ENCODE data around the gene ZNF407.

The ZNF407 gene

GRCh38 chr18:75044791-75045190, 447.1 kb downstream of the ZNF407 start:
- no peak overlapping the region for H3K4me2 ChIP-seq (ENCODE audit: low read depth, low read length, poor library complexity, severe bottlenecking)

GRCh38 chr18:75045272-75045671, 447.6 kb downstream of the ZNF407 start:
- Histone ChIP-seq H3K36me3 (ENCODE audit: low read length) (no peaks in the 10 kb centered on the region), H3K4me2 (ENCODE audit: low read depth, low read length, poor library complexity, severe bottlenecking) (no peak overlapping the region)

More at GRCh38 chr18:75044791-75045190, 447.1 kb downstream of the ZNF407 start:
- H4K20me1 ChIP-seq (ENCODE audit: low read depth, low read length): no peaks in the 10 kb centered on the region
- H3K79me2 ChIP-seq (ENCODE audit: insufficient read depth, low read length): no peaks in the 10 kb centered on the region
- H3K9me2 ChIP-seq (replicated peaks; ENCODE audit: insufficient read depth, low read length): no peaks in the 10 kb centered on the region
- TF ChIP-seq EZH2phosphoT487 (conservative IDR thresholded peaks at IDR 0.05; ENCODE audit: low read length) (no peak), CTCF (IDR thresholded peaks at IDR 0.05; ENCODE audit: insufficient read depth, low read length, poor library complexity, severe bottlenecking) (no peak)
- H3K9ac ChIP-seq (ENCODE audit: low read length): no peak overlapping the region
- H3K36me3 ChIP-seq (ENCODE audit: low read length): no peaks in the 10 kb centered on the region
- no peak overlapping the region for H2AFZ ChIP-seq (ENCODE audit: low read depth, low read length, severe bottlenecking)
- H3K9me3 ChIP-seq (ENCODE audit: insufficient read depth, low read length): no peaks in the 10 kb centered on the region
- no peaks in the 10 kb centered on the region for H3K27me3 ChIP-seq (ENCODE audit: low read length)
- H3K27ac ChIP-seq (ENCODE audit: low read depth, low read length): no peak overlapping the region
- H3F3A ChIP-seq (ENCODE audit: insufficient read depth): no peaks in the 10 kb centered on the region
- H3K4me3 ChIP-seq (ENCODE audit: insufficient read depth, low read length, poor library complexity, severe bottlenecking): no peak overlapping the region

GRCh38 chr18:75047240-75047961, 449.7 kb downstream of the ZNF407 start:
- H3K9me3 ChIP-seq (ENCODE audit: insufficient read depth, low read length): no peaks in the 10 kb centered on the region
- H3F3A ChIP-seq (ENCODE audit: insufficient read depth): no peaks in the 10 kb centered on the region
- no peaks in the 10 kb centered on the region for H4K20me1 ChIP-seq (ENCODE audit: low read depth, low read length)
- no peaks in the 10 kb centered on the region for H3K36me3 ChIP-seq (ENCODE audit: low read length)
- H3K27ac ChIP-seq (ENCODE audit: low read depth, low read length): no peak overlapping the region
- no peaks in the 10 kb centered on the region for H3K9me2 ChIP-seq (replicated peaks; ENCODE audit: insufficient read depth, low read length)
- TF ChIP-seq EZH2phosphoT487 (conservative IDR thresholded peaks at IDR 0.05; ENCODE audit: low read length): no peak
- H3K27me3 ChIP-seq (ENCODE audit: low read length): no peaks in the 10 kb centered on the region
- H3K9ac ChIP-seq (ENCODE audit: low read length): no peak overlapping the region
- H2AFZ ChIP-seq (ENCODE audit: low read depth, low read length, severe bottlenecking): no peak overlapping the region
- H3K79me2 ChIP-seq (ENCODE audit: insufficient read depth, low read length): no peaks in the 10 kb centered on the region
- H3K4me3 ChIP-seq (ENCODE audit: insufficient read depth, low read length, poor library complexity, severe bottlenecking): no peak overlapping the region
- no peak overlapping the region for H3K4me2 ChIP-seq (ENCODE audit: low read depth, low read length, poor library complexity, severe bottlenecking)

More at GRCh38 chr18:75045272-75045671, 447.6 kb downstream of the ZNF407 start:
- no peaks in the 10 kb centered on the region for H3K9me3 ChIP-seq (ENCODE audit: insufficient read depth, low read length)
- H3K27ac ChIP-seq (ENCODE audit: low read depth, low read length): no peak overlapping the region
- no peak overlapping the region for H2AFZ ChIP-seq (ENCODE audit: low read depth, low read length, severe bottlenecking)
- TF ChIP-seq EZH2phosphoT487 (conservative IDR thresholded peaks at IDR 0.05; ENCODE audit: low read length) (no peak), CTCF (IDR thresholded peaks at IDR 0.05; ENCODE audit: insufficient read depth, low read length, poor library complexity, severe bottlenecking) (no peak)
- H3K27me3 ChIP-seq (ENCODE audit: low read length): no peaks in the 10 kb centered on the region
- no peaks in the 10 kb centered on the region for H3K79me2 ChIP-seq (ENCODE audit: insufficient read depth, low read length)
- no peaks in the 10 kb centered on the region for H3K9me2 ChIP-seq (replicated peaks; ENCODE audit: insufficient read depth, low read length)
- no peaks in the 10 kb centered on the region for H3F3A ChIP-seq (ENCODE audit: insufficient read depth)
- H3K9ac ChIP-seq (ENCODE audit: low read length): no peak overlapping the region
- H3K4me3 ChIP-seq (ENCODE audit: insufficient read depth, low read length, poor library complexity, severe bottlenecking): no peak overlapping the region
- H4K20me1 ChIP-seq (ENCODE audit: low read depth, low read length): no peaks in the 10 kb centered on the region

GRCh38 chr18:75048776-75049454, 451.2 kb downstream of the ZNF407 start:
- H3K4me3 ChIP-seq (ENCODE audit: insufficient read depth, low read length, poor library complexity, severe bottlenecking): no peak overlapping the region
- no peak overlapping the region for H3K9ac ChIP-seq (ENCODE audit: low read length)
- H3K4me2 ChIP-seq (ENCODE audit: low read depth, low read length, poor library complexity, severe bottlenecking): no peak overlapping the region
- H3K27ac ChIP-seq (ENCODE audit: low read depth, low read length): no peak overlapping the region
- no peaks in the 10 kb centered on the region for H3K9me3 ChIP-seq (ENCODE audit: insufficient read depth, low read length)
- no peaks in the 10 kb centered on the region for H4K20me1 ChIP-seq (ENCODE audit: low read depth, low read length)
- H3F3A ChIP-seq (ENCODE audit: insufficient read depth): no peaks in the 10 kb centered on the region
- no peaks in the 10 kb centered on the region for H3K9me2 ChIP-seq (replicated peaks; ENCODE audit: insufficient read depth, low read length)
- H3K79me2 ChIP-seq (ENCODE audit: insufficient read depth, low read length): no peaks in the 10 kb centered on the region
- no peaks in the 10 kb centered on the region for H3K27me3 ChIP-seq (ENCODE audit: low read length)
- no peaks in the 10 kb centered on the region for H3K36me3 ChIP-seq (ENCODE audit: low read length)
- no peak for TF ChIP-seq EZH2phosphoT487 (conservative IDR thresholded peaks at IDR 0.05; ENCODE audit: low read length)
- TF ChIP-seq CTCF (IDR thresholded peaks at IDR 0.05; ENCODE audit: insufficient read depth, low read length, poor library complexity, severe bottlenecking): no peak
- H2AFZ ChIP-seq (ENCODE audit: low read depth, low read length, severe bottlenecking): no peak overlapping the region
